PC-3 (cell line): ENCODE data around the gene UBXN1.

Experiments
- CTCF ChIP-seq: fragments of 300-600 bp; sonication (generic); conservative IDR thresholded peaks from 2 replicates; pipeline ENCODE4 v1.5.1; 2017; ENCODE audit warnings: antibody characterized with exemption, low read depth, mild to moderate bottlenecking, low read length
- EZH2 ChIP-seq: fragments of 300-600 bp; sonication (generic); IDR thresholded peaks from one replicate; pipeline ENCODE4 v1.6.1; 2017; ENCODE audit warnings: antibody characterized with exemption, mild to moderate bottlenecking, low read length; ENCODE audit not compliant: unreplicated experiment
- EZH2phosphoT487 ChIP-seq: fragments of 300-600 bp; sonication (generic); IDR thresholded peaks from 2 replicates; pipeline ENCODE4 v1.6.1; 2018; ENCODE audit warnings: mild to moderate bottlenecking, antibody characterized with exemption, low read length, borderline replicate concordance

- TF ChIP-seq CTCF (no peak), EZH2 (no peak), EZH2phosphoT487 (no peak)
These were observed 46.4 kb downstream of the UBXN1 start for GRCh38 chr11:62632492-62632891.
